Type B pancreatic cell (in vitro differentiated cells): ENCODE data around the gene UMODL1. TPM values are rescaled to one million over a fixed set of nuclear protein-coding genes. Genes with fewer than 3 reads are reported as not detected.

Experiments
- DNase-seq: peaks from one replicate; pipeline ENCODE4 v3.0.0; 2021; ENCODE audit warnings: mixed read lengths; ENCODE audit not compliant: unreplicated experiment; ENCODE audit errors: extremely low spot score
- H3K27ac Mint-ChIP-seq: 2 replicates; pipeline ENCODE4 v1.8.0; 2021; ENCODE audit warnings: mild to moderate bottlenecking, mixed read lengths
- H3K27me3 Mint-ChIP-seq: 2 replicates; pipeline ENCODE4 v1.8.0; 2021; ENCODE audit warnings: mixed read lengths
- H3K36me3 Mint-ChIP-seq: 2 replicates; pipeline ENCODE4 v1.8.0; 2021; ENCODE audit warnings: mixed read lengths
- H3K4me1 Mint-ChIP-seq: one replicate; pipeline ENCODE4 v1.8.0; 2021; ENCODE audit warnings: mixed read lengths; ENCODE audit not compliant: unreplicated experiment
- H3K4me3 Mint-ChIP-seq: 2 replicates; pipeline ENCODE4 v1.8.0; 2021; ENCODE audit warnings: mild to moderate bottlenecking, mixed read lengths
- H3K9me3 Mint-ChIP-seq: 2 replicates; pipeline ENCODE4 v1.8.0; 2021; ENCODE audit warnings: mixed read lengths
- CTCF ChIP-seq: fragments of 200-600 bp; sonication (generic); conservative IDR thresholded peaks from 2 replicates; pipeline ENCODE4 v1.5.0; 2021; ENCODE audit warnings: antibody characterized with exemption, mild to moderate bottlenecking
- total RNA-seq: library from RNA; stranded (reverse); gene quantifications from 2 replicates; pipeline ENCODE4 v1.2.1, GENCODE V29; 2021; ENCODE audit warnings: low replicate concordance

UMODL1 gene
- total RNA-seq, 1 donor from 2014 or later, result 0.36 TPM

- DNase-seq, result peak; percentile 59
- Mint-ChIP-seq H3K27ac (peak overlapping the region; percentile 0), H3K9me3 (no peaks in the 10 kb centered on the region), H3K4me1 (peaks cover 18% of the 10 kb centered on the region), H3K4me3 (no peak overlapping the region), H3K36me3 (no peaks in the 10 kb centered on the region), H3K27me3 (no peaks in the 10 kb centered on the region)
- TF ChIP-seq CTCF, result no peak
These were observed 91.0 kb downstream of the UMODL1 start for GRCh38 chr21:42161956-42162681.

GRCh38 chr21:42162831-42163510, 91.9 kb downstream of the UMODL1 start:
- Mint-ChIP-seq H3K4me1 (peaks cover 14% of the 10 kb centered on the region), H3K4me3 (no peak overlapping the region), H3K9me3 (no peaks in the 10 kb centered on the region), H3K27me3 (no peaks in the 10 kb centered on the region), H3K27ac (no peak overlapping the region), H3K36me3 (no peaks in the 10 kb centered on the region)
- no peak for TF ChIP-seq CTCF
- peak; percentile 60 for DNase-seq

- H3K27me3 Mint-ChIP-seq, result no peaks in the 10 kb centered on the region
- peak; percentile 64 for DNase-seq
- H3K9me3 Mint-ChIP-seq, result no peaks in the 10 kb centered on the region
- H3K27ac Mint-ChIP-seq, result no peak overlapping the region
- H3K36me3 Mint-ChIP-seq, result no peaks in the 10 kb centered on the region
- no peak for TF ChIP-seq CTCF
- H3K4me3 Mint-ChIP-seq, result no peak overlapping the region
- peaks cover 14% of the 10 kb centered on the region for H3K4me1 Mint-ChIP-seq
These were observed 92.4 kb downstream of the UMODL1 start for GRCh38 chr21:42163511-42163863.

GRCh38 chr21:42164064-42164789, 93.1 kb downstream of the UMODL1 start:
- no peaks in the 10 kb centered on the region for H3K36me3 Mint-ChIP-seq
- H3K4me1 Mint-ChIP-seq, result peaks cover 14% of the 10 kb centered on the region
- H3K27me3 Mint-ChIP-seq, result no peaks in the 10 kb centered on the region
- DNase-seq, result peak; percentile 52
- no peaks in the 10 kb centered on the region for H3K9me3 Mint-ChIP-seq
- no peak overlapping the region for H3K4me3 Mint-ChIP-seq
- peak; percentile 59 for TF ChIP-seq CTCF
- H3K27ac Mint-ChIP-seq, result no peak overlapping the region

- H3K36me3 Mint-ChIP-seq, result no peaks in the 10 kb centered on the region
- no peak for DNase-seq
- H3K4me1 Mint-ChIP-seq, result peaks cover 14% of the 10 kb centered on the region
- no peaks in the 10 kb centered on the region for H3K9me3 Mint-ChIP-seq
- no peak overlapping the region for H3K27ac Mint-ChIP-seq
- TF ChIP-seq CTCF, result no peak
- no peak overlapping the region for H3K4me3 Mint-ChIP-seq
- no peaks in the 10 kb centered on the region for H3K27me3 Mint-ChIP-seq
These were observed 93.7 kb downstream of the UMODL1 start for GRCh38 chr21:42164818-42165217.
